Testis (tissue), 2 donors: ENCODE results near the gene BMP3.

Experiments used
- CTCF ChIP-seq, 3 experiments: fragments of 450-650 bp in 2 of 3; fragments of 200-600 bp in 1 of 3; sonication (generic) in 1 of 3; IDR thresholded peaks; one replicate each; pipeline ENCODE4 v1.5.1; 2016 to 2019; ENCODE audit warnings: antibody characterized with exemption in 3 of 3, mild to moderate bottlenecking in 2 of 3, moderate library complexity in 1 of 3
- POLR2A ChIP-seq: fragments of 450-650 bp; IDR thresholded peaks from one replicate; pipeline ENCODE4 v1.6.1; 2017; ENCODE audit warnings: antibody characterized with exemption, mild to moderate bottlenecking, moderate library complexity

GRCh38 chr4:80989921-80990544 is 40.5 kb upstream of the BMP3 start:
- TF ChIP-seq CTCF (IDR thresholded peaks at IDR 0.05), result peak; percentile 42 to 69 (median 51)
- no peak for TF ChIP-seq POLR2A
